ENCODE measurements around the gene SDK1.
"Not testable (repeated sequence)": the region's sequence is repeated elsewhere in the genome, so short reads cannot be mapped to it uniquely, and the experiment has no call there.

The SDK1 gene

GRCh38 chr7:4086723-4087122, 785.7 kb downstream of the SDK1 start:
- H3K9me3 ChIP-seq = no peaks in the 10 kb centered on the region
- H3K4me3 ChIP-seq (ENCODE audit: low read depth in 1 of 2, low read length in 1 of 2) = no peak overlapping the region
- H3K27ac ChIP-seq = peak overlapping the region; percentile 70
- peaks cover 12 to 15% of the 10 kb centered on the region in 2 experiments for H3K4me1 ChIP-seq (ENCODE audit: control insufficient read depth in 1 of 2, insufficient read depth in 1 of 2, low read depth in 1 of 2, low read length in 1 of 2)
- no peaks in the 10 kb centered on the region for H3K27me3 ChIP-seq
- TF ChIP-seq CTCF (IDR thresholded peaks at IDR 0.05) = no peak
- H3K36me3 ChIP-seq = no peaks in the 10 kb centered on the region

- no peaks in the 10 kb centered on the region for H3K36me3 ChIP-seq
- no peaks in the 10 kb centered on the region for H3K9me3 ChIP-seq
- H3K27ac ChIP-seq = no peak overlapping the region
- H3K4me1 ChIP-seq (ENCODE audit: control insufficient read depth in 1 of 2, insufficient read depth in 1 of 2, low read depth in 1 of 2, low read length in 1 of 2) = peaks cover 0 to 10% of the 10 kb centered on the region in 2 experiments
- H3K4me3 ChIP-seq (ENCODE audit: low read depth in 1 of 2, low read length in 1 of 2) = no peak overlapping the region
- no peaks in the 10 kb centered on the region for H3K27me3 ChIP-seq
- TF ChIP-seq CTCF (IDR thresholded peaks at IDR 0.05) = no peak
Measured at GRCh38 chr7:4091767-4092166, 790.7 kb downstream of the SDK1 start.

GRCh38 chr7:4093035-4093434, 792.0 kb downstream of the SDK1 start:
- TF ChIP-seq CTCF (IDR thresholded peaks at IDR 0.05) = no peak
- Histone ChIP-seq H3K4me3 (ENCODE audit: low read depth in 1 of 2, low read length in 1 of 2) (no peak overlapping the region), H3K27ac (no peak overlapping the region), H3K4me1 (ENCODE audit: control insufficient read depth in 1 of 2, insufficient read depth in 1 of 2, low read depth in 1 of 2, low read length in 1 of 2) (peaks cover 0 to 9% of the 10 kb centered on the region in 2 experiments), H3K27me3 (no peaks in the 10 kb centered on the region), H3K36me3 (no peaks in the 10 kb centered on the region), H3K9me3 (no peaks in the 10 kb centered on the region)

GRCh38 chr7:4093483-4093882, 792.4 kb downstream of the SDK1 start:
- no peaks in the 10 kb centered on the region for H3K27me3 ChIP-seq
- H3K36me3 ChIP-seq = no peaks in the 10 kb centered on the region
- peaks cover 0 to 9% of the 10 kb centered on the region in 2 experiments for H3K4me1 ChIP-seq (ENCODE audit: control insufficient read depth in 1 of 2, insufficient read depth in 1 of 2, low read depth in 1 of 2, low read length in 1 of 2)
- H3K27ac ChIP-seq = no peak overlapping the region
- H3K9me3 ChIP-seq = no peaks in the 10 kb centered on the region
- no peak overlapping the region for H3K4me3 ChIP-seq (ENCODE audit: low read depth in 1 of 2, low read length in 1 of 2)
- TF ChIP-seq CTCF (IDR thresholded peaks at IDR 0.05) = no peak

- H3K4me1 ChIP-seq (ENCODE audit: control insufficient read depth in 1 of 2, insufficient read depth in 1 of 2, low read depth in 1 of 2, low read length in 1 of 2); H3K27me3 ChIP-seq; H3K9me3 ChIP-seq; H3K4me3 ChIP-seq (ENCODE audit: low read depth in 1 of 2, low read length in 1 of 2); H3K27ac ChIP-seq; H3K36me3 ChIP-seq: not testable (repeated sequence)
Measured at GRCh38 chr7:4094158-4094557, 793.1 kb downstream of the SDK1 start.

GRCh38 chr7:4097001-4097609, 796.1 kb downstream of the SDK1 start:
- Histone ChIP-seq H3K27me3 (no peaks in the 10 kb centered on the region), H3K36me3 (no peaks in the 10 kb centered on the region), H3K4me1 (ENCODE audit: control insufficient read depth in 1 of 2, insufficient read depth in 1 of 2, low read depth in 1 of 2, low read length in 1 of 2) (peaks cover 0 to 2% of the 10 kb centered on the region in 2 experiments), H3K27ac (no peak overlapping the region), H3K4me3 (ENCODE audit: low read depth in 1 of 2, low read length in 1 of 2) (no peak overlapping the region), H3K9me3 (no peaks in the 10 kb centered on the region)
- no peak for TF ChIP-seq CTCF (IDR thresholded peaks at IDR 0.05)
